Stimulated activated CD8-positive, alpha-beta memory T cell treated with anti-CD3 and anti-CD28 coated beads, Interleukin-4, amount 100 ng/mL, for 1 hour (primary cell): ENCODE data around the gene FAM199X.
"Not testable (repeated sequence)": the region's sequence is repeated elsewhere in the genome, so short reads cannot be mapped to it uniquely, and the experiment has no call there.

ENCODE experiments used
- DNase-seq, 2 donors: peaks; one replicate each; pipeline ENCODE4 v3.0.0-alpha.2; 2020; ENCODE audit warnings: low read depth in 2 of 2, low spot score in 1 of 2

Gene FAM199X

DNA sequence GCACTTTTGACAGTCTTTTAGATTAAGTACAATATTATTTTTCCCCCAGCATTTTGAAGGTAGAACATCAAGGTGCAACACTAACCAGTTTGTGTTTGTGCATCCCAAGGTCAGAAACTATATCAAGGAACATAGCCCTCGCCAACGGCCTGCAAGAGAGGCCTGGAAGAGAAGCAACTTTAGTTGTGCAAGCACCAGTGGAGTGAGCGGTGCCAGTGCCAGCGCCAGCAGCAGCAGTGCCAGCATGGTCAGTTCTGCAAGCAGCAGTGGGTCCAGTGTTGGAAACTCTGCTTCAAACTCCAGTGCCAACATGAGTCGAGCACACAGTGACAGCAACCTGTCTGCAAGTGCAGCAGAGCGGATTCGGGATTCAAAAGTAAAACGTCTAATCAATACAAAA lies 21.7 kb downstream of the FAM199X start:
- DNase-seq, result no peak

DNA sequence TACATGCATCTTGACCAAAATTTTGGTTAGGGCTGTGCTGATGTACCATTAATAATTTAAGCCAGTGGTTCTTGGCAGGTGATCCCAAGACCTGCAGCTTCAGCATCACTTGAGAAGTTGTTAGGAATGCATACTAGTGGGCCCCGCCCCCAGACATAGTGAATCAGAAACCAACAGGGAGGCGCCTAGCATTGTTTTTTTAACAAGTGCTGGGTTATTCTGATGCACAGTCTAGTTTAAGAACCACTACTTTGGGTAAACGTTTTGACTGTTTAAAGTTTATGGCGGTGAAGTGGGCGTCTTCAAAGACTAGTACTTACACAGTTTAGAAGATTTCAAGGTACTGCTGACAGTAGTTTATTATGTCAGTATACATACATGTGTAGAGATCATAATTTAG lies 23.6 kb downstream of the FAM199X start:
- no peak for DNase-seq

DNA sequence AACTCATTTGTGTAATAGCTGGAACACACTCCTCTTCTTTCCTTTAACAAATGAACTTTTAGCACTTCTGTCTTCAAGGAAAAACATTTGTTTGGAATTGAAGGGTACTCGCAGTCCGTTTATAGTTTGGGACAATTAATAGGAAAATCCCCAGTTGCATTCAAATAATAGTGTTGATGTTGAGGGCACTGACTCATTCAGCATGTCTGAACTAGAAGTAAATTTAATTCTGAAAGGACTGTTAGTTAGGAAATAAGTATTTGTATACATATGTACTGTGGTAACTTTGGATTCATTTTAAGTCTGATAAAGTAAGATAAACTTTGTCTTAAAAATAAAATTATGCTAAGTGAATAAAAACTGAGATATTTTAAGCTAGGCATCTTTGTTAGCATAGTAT lies 27.2 kb downstream of the FAM199X start:
- no peak for DNase-seq

DNA sequence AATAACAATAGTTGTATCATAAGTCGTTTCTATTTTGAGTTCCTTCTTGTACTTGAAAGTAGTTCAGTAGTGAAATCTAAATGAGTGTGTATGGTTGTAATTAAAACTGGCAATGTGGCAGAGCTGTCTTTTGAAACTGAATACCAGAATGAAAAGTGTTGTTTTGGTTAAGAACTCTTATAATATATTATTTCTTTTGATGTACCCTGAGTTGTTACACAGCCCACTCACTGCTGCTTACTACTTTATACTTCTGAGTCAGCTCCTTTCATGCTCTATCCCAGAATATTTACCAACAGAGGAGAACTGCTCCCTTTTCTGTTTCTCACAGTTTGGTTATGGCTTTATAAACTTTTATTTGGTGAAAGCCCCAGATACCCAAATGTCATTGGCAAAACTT lies 28.8 kb downstream of the FAM199X start:
- no peak for DNase-seq

DNA sequence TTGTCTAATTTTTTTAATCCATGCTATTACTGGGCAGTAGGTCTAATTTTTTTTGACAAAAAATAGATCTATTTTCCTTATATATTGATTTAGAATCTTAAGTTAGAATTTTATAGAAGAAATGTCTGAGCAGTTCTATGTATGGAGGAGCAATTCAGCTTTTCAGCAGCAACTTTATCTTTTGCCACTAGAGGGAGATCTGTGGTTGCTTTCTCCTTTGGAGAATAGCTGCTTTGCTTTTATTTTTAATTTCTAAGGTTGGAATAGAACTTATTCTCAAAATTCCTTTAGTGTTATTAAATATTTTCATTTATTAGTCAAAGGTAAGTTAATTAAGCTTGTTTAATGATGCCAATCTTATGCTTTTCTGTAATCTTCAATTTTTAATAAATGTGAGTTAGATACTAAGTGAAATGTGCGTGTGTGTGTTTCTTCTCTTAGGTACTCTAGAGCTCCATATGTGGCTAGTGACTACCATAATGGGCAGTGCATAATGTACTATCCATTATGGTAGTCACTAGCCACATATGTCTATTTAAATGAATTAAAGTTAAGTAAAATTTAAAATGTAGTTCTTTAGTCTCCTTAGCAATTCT lies 29.3 kb downstream of the FAM199X start:
- DNase-seq, result no peak

DNA sequence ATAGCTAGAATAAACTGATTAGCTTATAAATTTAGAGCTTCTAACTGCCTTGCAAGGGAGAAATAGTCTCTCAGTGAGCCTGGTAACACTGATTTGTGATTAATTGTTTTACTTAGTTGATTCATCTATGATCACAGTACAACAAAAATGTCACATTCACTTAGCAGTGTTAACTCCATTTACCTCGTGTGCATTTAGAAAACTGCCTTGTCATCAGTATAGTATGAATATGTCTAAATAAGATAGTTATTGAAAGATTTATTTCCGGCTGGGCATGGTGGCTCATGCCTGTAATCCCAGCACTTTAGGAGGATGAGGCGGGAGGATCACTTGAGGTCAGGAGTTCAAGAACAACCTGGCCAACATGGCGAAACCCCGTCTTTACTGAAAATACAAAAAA lies 39.3 kb downstream of the FAM199X start:
- DNase-seq, result no peak

DNA sequence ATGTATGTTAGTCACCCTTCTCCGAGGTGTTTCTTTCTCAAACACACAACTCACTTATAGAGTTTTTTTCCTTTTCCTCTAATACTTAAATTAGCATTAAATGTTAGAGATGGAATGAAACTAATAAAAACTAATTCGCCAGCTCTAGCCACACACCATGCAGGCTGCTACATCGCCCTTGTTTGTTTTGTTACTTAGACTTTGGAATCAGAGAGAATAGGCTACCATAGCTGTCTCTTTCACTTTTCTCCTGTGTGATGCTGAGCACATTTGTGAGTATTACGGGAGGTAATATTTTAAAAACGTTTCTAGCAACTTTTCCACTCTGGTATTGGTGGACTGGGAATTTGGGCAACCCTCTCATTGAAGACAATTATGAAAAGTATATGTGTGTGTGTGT lies 44.9 kb downstream of the FAM199X start:
- no peak for DNase-seq

DNA sequence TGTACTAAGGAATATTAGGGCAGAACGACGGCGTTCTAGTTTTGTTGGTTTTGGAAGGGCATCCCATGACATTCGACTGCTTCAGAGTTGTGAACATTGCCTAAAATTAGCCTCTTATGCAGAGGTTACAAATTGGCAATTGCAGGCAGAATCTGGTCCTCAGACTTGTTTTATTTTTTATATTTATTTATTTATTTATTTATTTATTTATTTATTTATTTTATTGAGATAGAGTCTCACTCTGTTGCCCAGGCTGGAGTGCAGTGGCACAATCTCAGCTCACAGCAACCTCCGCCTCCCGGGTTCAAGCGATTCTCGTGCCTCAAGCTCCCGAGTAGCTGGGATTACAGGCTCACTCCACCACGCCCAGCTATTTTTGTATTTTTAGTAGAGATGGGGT lies 63.8 kb downstream of the FAM199X start:
- not testable (repeated sequence) for DNase-seq
